ENCODE data around the gene HPRT1.

Gene HPRT1

GRCh38 chrX:134476284-134476683, 16.3 kb downstream of the HPRT1 start:
- Histone ChIP-seq H3K27ac (ENCODE audit: low read length) (no peak overlapping the region), H3K4me3 (ENCODE audit: low read depth in 1 of 2, low read length in 2 of 2) (no peak overlapping the region), H3K4me1 (ENCODE audit: control insufficient read depth in 1 of 2, insufficient read depth in 2 of 2, low read length in 2 of 2) (no peaks in the 10 kb centered on the region), H3K36me3 (ENCODE audit: control insufficient read depth in 1 of 2, insufficient read depth in 2 of 2, low read length in 2 of 2) (peaks cover 0 to 6% of the 10 kb centered on the region in 2 donors), H3K27me3 (ENCODE audit: low read depth, low read length) (no peaks in the 10 kb centered on the region), H3K9me3 (ENCODE audit: control insufficient read depth in 1 of 2, low read length in 2 of 2) (no peaks in the 10 kb centered on the region)

- no peaks in the 10 kb centered on the region for H3K27me3 ChIP-seq (ENCODE audit: low read depth, low read length)
- no peak overlapping the region for H3K4me3 ChIP-seq (ENCODE audit: low read depth in 1 of 2, low read length in 2 of 2)
- H3K36me3 ChIP-seq (ENCODE audit: control insufficient read depth in 1 of 2, insufficient read depth in 2 of 2, low read length in 2 of 2), result peaks cover 0 to 6% of the 10 kb centered on the region in 2 donors
- no peak overlapping the region for H3K27ac ChIP-seq (ENCODE audit: low read length)
- H3K4me1 ChIP-seq (ENCODE audit: control insufficient read depth in 1 of 2, insufficient read depth in 2 of 2, low read length in 2 of 2), result no peaks in the 10 kb centered on the region
- no peaks in the 10 kb centered on the region for H3K9me3 ChIP-seq (ENCODE audit: control insufficient read depth in 1 of 2, low read length in 2 of 2)
Measured at GRCh38 chrX:134478374-134478773, 18.4 kb downstream of the HPRT1 start.

- Histone ChIP-seq H3K4me3 (ENCODE audit: low read depth in 1 of 2, low read length in 2 of 2) (no peak overlapping the region), H3K9me3 (ENCODE audit: control insufficient read depth in 1 of 2, low read length in 2 of 2) (no peaks in the 10 kb centered on the region), H3K4me1 (ENCODE audit: control insufficient read depth in 1 of 2, insufficient read depth in 2 of 2, low read length in 2 of 2) (no peaks in the 10 kb centered on the region), H3K27me3 (ENCODE audit: low read depth, low read length) (no peaks in the 10 kb centered on the region), H3K27ac (ENCODE audit: low read length) (no peak overlapping the region), H3K36me3 (ENCODE audit: control insufficient read depth in 1 of 2, insufficient read depth in 2 of 2, low read length in 2 of 2) (peaks cover 0 to 6% of the 10 kb centered on the region in 2 donors)
Measured at GRCh38 chrX:134480061-134480460, 20.1 kb downstream of the HPRT1 start.

GRCh38 chrX:134481339-134481738, 21.4 kb downstream of the HPRT1 start:
- Histone ChIP-seq H3K4me3 (ENCODE audit: low read depth in 1 of 2, low read length in 2 of 2) (no peak overlapping the region), H3K27ac (ENCODE audit: low read length) (no peak overlapping the region), H3K9me3 (ENCODE audit: control insufficient read depth in 1 of 2, low read length in 2 of 2) (no peaks in the 10 kb centered on the region), H3K27me3 (ENCODE audit: low read depth, low read length) (no peaks in the 10 kb centered on the region), H3K4me1 (ENCODE audit: control insufficient read depth in 1 of 2, insufficient read depth in 2 of 2, low read length in 2 of 2) (no peaks in the 10 kb centered on the region), H3K36me3 (ENCODE audit: control insufficient read depth in 1 of 2, insufficient read depth in 2 of 2, low read length in 2 of 2) (no peaks in the 10 kb centered on the region)

- Histone ChIP-seq H3K4me3 (ENCODE audit: low read depth in 1 of 2, low read length in 2 of 2) (no peak overlapping the region), H3K9me3 (ENCODE audit: control insufficient read depth in 1 of 2, low read length in 2 of 2) (no peaks in the 10 kb centered on the region), H3K36me3 (ENCODE audit: control insufficient read depth in 1 of 2, insufficient read depth in 2 of 2, low read length in 2 of 2) (no peaks in the 10 kb centered on the region), H3K27ac (ENCODE audit: low read length) (no peak overlapping the region), H3K27me3 (ENCODE audit: low read depth, low read length) (no peaks in the 10 kb centered on the region), H3K4me1 (ENCODE audit: control insufficient read depth in 1 of 2, insufficient read depth in 2 of 2, low read length in 2 of 2) (no peaks in the 10 kb centered on the region)
Measured at GRCh38 chrX:134482371-134482770, 22.4 kb downstream of the HPRT1 start.

GRCh38 chrX:134484039-134484438, 24.1 kb downstream of the HPRT1 start:
- Histone ChIP-seq H3K4me1 (ENCODE audit: control insufficient read depth in 1 of 2, insufficient read depth in 2 of 2, low read length in 2 of 2) (no peaks in the 10 kb centered on the region), H3K27ac (ENCODE audit: low read length) (no peak overlapping the region), H3K9me3 (ENCODE audit: control insufficient read depth in 1 of 2, low read length in 2 of 2) (no peaks in the 10 kb centered on the region), H3K4me3 (ENCODE audit: low read depth in 1 of 2, low read length in 2 of 2) (no peak overlapping the region), H3K36me3 (ENCODE audit: control insufficient read depth in 1 of 2, insufficient read depth in 2 of 2, low read length in 2 of 2) (no peaks in the 10 kb centered on the region), H3K27me3 (ENCODE audit: low read depth, low read length) (no peaks in the 10 kb centered on the region)

- no peak overlapping the region for H3K27ac ChIP-seq (ENCODE audit: low read length)
- H3K4me3 ChIP-seq (ENCODE audit: low read depth in 1 of 2, low read length in 2 of 2), result no peak overlapping the region
- no peaks in the 10 kb centered on the region for H3K9me3 ChIP-seq (ENCODE audit: control insufficient read depth in 1 of 2, low read length in 2 of 2)
- H3K4me1 ChIP-seq (ENCODE audit: control insufficient read depth in 1 of 2, insufficient read depth in 2 of 2, low read length in 2 of 2), result no peaks in the 10 kb centered on the region
- H3K36me3 ChIP-seq (ENCODE audit: control insufficient read depth in 1 of 2, insufficient read depth in 2 of 2, low read length in 2 of 2), result peaks cover 0 to 6% of the 10 kb centered on the region in 2 donors
- H3K27me3 ChIP-seq (ENCODE audit: low read depth, low read length), result no peaks in the 10 kb centered on the region
Measured at GRCh38 chrX:134501941-134502340, 42.0 kb downstream of the HPRT1 start.

- Histone ChIP-seq H3K4me3 (ENCODE audit: low read depth in 1 of 2, low read length in 2 of 2) (no peak overlapping the region), H3K4me1 (ENCODE audit: control insufficient read depth in 1 of 2, insufficient read depth in 2 of 2, low read length in 2 of 2) (no peaks in the 10 kb centered on the region), H3K9me3 (ENCODE audit: control insufficient read depth in 1 of 2, low read length in 2 of 2) (no peaks in the 10 kb centered on the region), H3K27me3 (ENCODE audit: low read depth, low read length) (no peaks in the 10 kb centered on the region), H3K36me3 (ENCODE audit: control insufficient read depth in 1 of 2, insufficient read depth in 2 of 2, low read length in 2 of 2) (peaks cover 0 to 6% of the 10 kb centered on the region in 2 donors), H3K27ac (ENCODE audit: low read length) (no peak overlapping the region)
Measured at GRCh38 chrX:134502686-134503085, 42.7 kb downstream of the HPRT1 start.

- Histone ChIP-seq H3K9me3 (ENCODE audit: control insufficient read depth in 1 of 2, low read length in 2 of 2) (no peaks in the 10 kb centered on the region), H3K4me1 (ENCODE audit: control insufficient read depth in 1 of 2, insufficient read depth in 2 of 2, low read length in 2 of 2) (no peaks in the 10 kb centered on the region), H3K36me3 (ENCODE audit: control insufficient read depth in 1 of 2, insufficient read depth in 2 of 2, low read length in 2 of 2) (no peaks in the 10 kb centered on the region), H3K27me3 (ENCODE audit: low read depth, low read length) (no peaks in the 10 kb centered on the region), H3K27ac (ENCODE audit: low read length) (no peak overlapping the region), H3K4me3 (ENCODE audit: low read depth in 1 of 2, low read length in 2 of 2) (no peak overlapping the region)
Measured at GRCh38 chrX:134512566-134512965, 52.6 kb downstream of the HPRT1 start.

- no peaks in the 10 kb centered on the region for H3K9me3 ChIP-seq (ENCODE audit: control insufficient read depth in 1 of 2, low read length in 2 of 2)
- H3K36me3 ChIP-seq (ENCODE audit: control insufficient read depth in 1 of 2, insufficient read depth in 2 of 2, low read length in 2 of 2), result no peaks in the 10 kb centered on the region
- H3K4me1 ChIP-seq (ENCODE audit: control insufficient read depth in 1 of 2, insufficient read depth in 2 of 2, low read length in 2 of 2), result no peaks in the 10 kb centered on the region
- no peaks in the 10 kb centered on the region for H3K27me3 ChIP-seq (ENCODE audit: low read depth, low read length)
- no peak overlapping the region for H3K4me3 ChIP-seq (ENCODE audit: low read depth in 1 of 2, low read length in 2 of 2)
- H3K27ac ChIP-seq (ENCODE audit: low read length), result no peak overlapping the region
Measured at GRCh38 chrX:134513091-134513490, 53.1 kb downstream of the HPRT1 start.

GRCh38 chrX:134520860-134521390, 61.0 kb downstream of the HPRT1 start:
- H3K27me3 ChIP-seq (ENCODE audit: low read depth, low read length), result no peaks in the 10 kb centered on the region
- no peaks in the 10 kb centered on the region for H3K36me3 ChIP-seq (ENCODE audit: control insufficient read depth in 1 of 2, insufficient read depth in 2 of 2, low read length in 2 of 2)
- H3K4me3 ChIP-seq (ENCODE audit: low read depth in 1 of 2, low read length in 2 of 2), result no peak overlapping the region
- H3K9me3 ChIP-seq (ENCODE audit: control insufficient read depth in 1 of 2, low read length in 2 of 2), result no peaks in the 10 kb centered on the region
- H3K4me1 ChIP-seq (ENCODE audit: control insufficient read depth in 1 of 2, insufficient read depth in 2 of 2, low read length in 2 of 2), result no peaks in the 10 kb centered on the region
- no peak overlapping the region for H3K27ac ChIP-seq (ENCODE audit: low read length)

- Histone ChIP-seq H3K36me3 (ENCODE audit: control insufficient read depth in 1 of 2, insufficient read depth in 2 of 2, low read length in 2 of 2) (no peaks in the 10 kb centered on the region), H3K9me3 (ENCODE audit: control insufficient read depth in 1 of 2, low read length in 2 of 2) (no peaks in the 10 kb centered on the region), H3K27me3 (ENCODE audit: low read depth, low read length) (no peaks in the 10 kb centered on the region), H3K27ac (ENCODE audit: low read length) (no peak overlapping the region), H3K4me1 (ENCODE audit: control insufficient read depth in 1 of 2, insufficient read depth in 2 of 2, low read length in 2 of 2) (no peaks in the 10 kb centered on the region), H3K4me3 (ENCODE audit: low read depth in 1 of 2, low read length in 2 of 2) (no peak overlapping the region)
Measured at GRCh38 chrX:134524181-134524580, 64.2 kb downstream of the HPRT1 start.
